GM21515 (cell line): ENCODE measurements around the gene CDK5.
"Not testable (repeated sequence)": the region's sequence is repeated elsewhere in the genome, so short reads cannot be mapped to it uniquely, and the experiment has no call there.

Source experiments
- ATAC-seq: cut with Tn5 transposase; IDR thresholded peaks from one replicate; pipeline ENCODE4 v1.9.1; 2021; ENCODE audit not compliant: unreplicated experiment

Gene CDK5

GRCh38 chr7:151017370-151017952 is 40.2 kb downstream of the CDK5 start:
- no peak for ATAC-seq

- no peak for ATAC-seq
Measured at GRCh38 chr7:151016942-151017341, 40.8 kb downstream of the CDK5 start.

DNA sequence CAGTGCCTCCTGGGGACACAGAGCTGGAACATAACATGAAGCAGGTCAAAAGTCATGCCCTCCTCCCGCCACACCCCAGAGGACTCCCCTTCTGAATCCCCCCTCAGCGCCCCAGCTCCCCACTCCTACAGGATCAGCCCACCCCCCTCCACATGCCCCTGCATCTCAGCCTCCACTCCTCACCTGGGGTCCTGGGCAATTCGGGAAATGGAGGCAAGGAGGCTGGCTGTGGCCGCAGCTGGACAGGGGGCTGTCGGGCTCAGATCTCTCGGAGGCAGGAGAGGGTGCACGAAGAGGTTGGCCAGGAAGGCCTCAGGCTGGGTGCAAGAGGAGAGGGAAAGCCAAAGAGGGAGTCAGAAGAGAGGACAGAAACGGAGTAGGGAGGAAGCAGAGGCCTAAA is 41.2 kb downstream of the CDK5 start:
- ATAC-seq: no peak

- no peak for ATAC-seq
Measured at GRCh38 chr7:151015967-151016366, 41.7 kb downstream of the CDK5 start.

DNA sequence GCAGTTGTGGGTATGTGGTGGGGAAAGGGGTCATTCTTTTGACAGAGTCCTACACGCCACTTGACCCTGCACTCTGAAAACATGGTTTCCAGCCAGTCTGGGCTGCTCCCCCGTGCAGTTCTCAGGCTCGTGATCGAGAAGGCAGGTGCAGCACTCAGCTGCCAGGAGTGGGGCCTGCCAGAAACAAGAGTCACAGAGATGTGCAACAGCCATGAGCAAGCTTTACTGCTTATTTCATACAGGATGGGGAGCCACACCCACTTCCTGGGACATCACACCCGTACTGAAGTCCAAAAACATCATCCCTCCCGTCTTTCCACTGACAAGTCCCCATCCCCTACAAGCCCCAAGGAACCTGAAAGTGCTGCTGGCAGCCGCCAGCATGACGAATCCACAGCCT is 42.7 kb downstream of the CDK5 start:
- no peak for ATAC-seq

- no peak for ATAC-seq
Measured at GRCh38 chr7:151013733-151014497, 43.8 kb downstream of the CDK5 start.

- no peak for ATAC-seq
Measured at GRCh38 chr7:151013356-151013732, 44.4 kb downstream of the CDK5 start.

GRCh38 chr7:151012911-151013347 is 44.8 kb downstream of the CDK5 start:
- no peak for ATAC-seq

GRCh38 chr7:151012031-151012692 is 45.5 kb downstream of the CDK5 start:
- no peak for ATAC-seq

- ATAC-seq: not testable (repeated sequence)
Measured at GRCh38 chr7:151011616-151012015, 46.1 kb downstream of the CDK5 start.

DNA sequence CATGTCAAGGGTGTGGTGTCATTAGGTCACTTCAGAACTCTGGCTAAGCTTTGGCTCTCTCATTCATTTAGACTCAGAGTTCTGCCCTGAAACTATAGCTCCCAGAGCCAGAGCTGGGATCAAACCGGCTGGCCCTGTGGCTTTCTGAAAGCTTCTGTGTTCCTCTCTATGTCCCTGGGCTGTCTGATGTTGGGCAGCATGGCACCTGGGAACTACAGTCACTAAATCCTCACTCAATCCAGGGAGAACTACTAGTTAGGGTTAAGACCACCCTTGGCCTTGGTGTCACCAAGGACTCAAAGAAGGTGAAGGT is 46.6 kb downstream of the CDK5 start:
- ATAC-seq: no peak

GRCh38 chr7:151010307-151011096 is 47.2 kb downstream of the CDK5 start:
- no peak for ATAC-seq

DNA sequence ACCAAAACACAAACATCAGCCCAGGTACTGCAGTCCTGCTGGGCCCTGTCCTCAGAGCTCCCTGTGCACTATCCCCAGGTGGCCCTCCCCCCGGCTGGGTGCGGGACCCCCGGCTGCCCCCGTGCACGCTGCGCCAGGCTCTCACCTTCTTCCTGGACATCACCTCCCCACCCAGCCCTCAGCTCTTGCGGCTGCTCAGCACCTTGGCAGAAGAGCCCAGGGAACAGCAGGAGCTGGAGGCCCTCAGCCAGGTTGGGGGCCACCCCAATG is 47.7 kb downstream of the CDK5 start:
- ATAC-seq: no peak

- ATAC-seq: no peak
Measured at GRCh38 chr7:151009327-151010036, 48.2 kb downstream of the CDK5 start.

GRCh38 chr7:151008511-151009323 is 49.0 kb downstream of the CDK5 start:
- ATAC-seq: no peak

DNA sequence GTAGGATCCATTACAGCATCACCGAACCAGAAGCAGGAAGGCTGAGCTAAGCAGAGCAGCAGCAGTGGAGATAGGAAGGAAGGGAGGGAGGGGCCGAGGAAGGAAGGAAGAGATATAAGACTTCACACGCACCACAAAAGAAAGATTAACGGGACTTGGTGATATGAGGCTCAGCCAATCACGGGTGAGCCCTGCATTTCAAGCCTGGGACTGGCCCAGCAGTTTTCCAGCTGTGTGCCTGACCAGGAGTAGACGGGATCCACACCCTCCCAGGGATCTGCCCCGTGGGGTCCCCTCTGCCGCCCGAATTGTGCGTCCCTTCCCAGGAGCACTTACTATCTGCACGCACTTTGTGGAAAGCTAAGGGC is 49.6 kb downstream of the CDK5 start:
- no peak for ATAC-seq

DNA sequence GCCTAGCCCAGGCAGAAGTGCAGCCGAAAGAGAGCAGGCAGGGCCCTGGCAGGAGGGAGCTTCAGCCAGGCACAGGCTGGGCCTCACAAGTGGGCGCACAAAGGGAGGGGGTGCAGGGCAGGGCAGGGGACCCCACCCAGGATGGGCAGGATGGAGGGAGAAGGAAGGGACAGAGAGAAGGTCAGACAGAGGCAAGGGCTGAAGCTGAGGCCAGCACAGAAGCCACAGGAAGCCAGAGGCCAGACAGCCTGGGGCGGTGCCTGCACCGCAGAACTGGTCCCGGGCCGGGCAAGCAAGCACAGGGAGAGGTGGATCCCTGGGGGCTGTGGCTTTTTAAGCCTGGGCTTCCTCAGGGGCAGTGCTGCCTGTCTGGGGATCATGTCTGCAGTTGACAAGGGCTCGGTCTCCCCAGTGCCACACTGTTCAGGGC is 50.2 kb downstream of the CDK5 start:
- no peak for ATAC-seq

DNA sequence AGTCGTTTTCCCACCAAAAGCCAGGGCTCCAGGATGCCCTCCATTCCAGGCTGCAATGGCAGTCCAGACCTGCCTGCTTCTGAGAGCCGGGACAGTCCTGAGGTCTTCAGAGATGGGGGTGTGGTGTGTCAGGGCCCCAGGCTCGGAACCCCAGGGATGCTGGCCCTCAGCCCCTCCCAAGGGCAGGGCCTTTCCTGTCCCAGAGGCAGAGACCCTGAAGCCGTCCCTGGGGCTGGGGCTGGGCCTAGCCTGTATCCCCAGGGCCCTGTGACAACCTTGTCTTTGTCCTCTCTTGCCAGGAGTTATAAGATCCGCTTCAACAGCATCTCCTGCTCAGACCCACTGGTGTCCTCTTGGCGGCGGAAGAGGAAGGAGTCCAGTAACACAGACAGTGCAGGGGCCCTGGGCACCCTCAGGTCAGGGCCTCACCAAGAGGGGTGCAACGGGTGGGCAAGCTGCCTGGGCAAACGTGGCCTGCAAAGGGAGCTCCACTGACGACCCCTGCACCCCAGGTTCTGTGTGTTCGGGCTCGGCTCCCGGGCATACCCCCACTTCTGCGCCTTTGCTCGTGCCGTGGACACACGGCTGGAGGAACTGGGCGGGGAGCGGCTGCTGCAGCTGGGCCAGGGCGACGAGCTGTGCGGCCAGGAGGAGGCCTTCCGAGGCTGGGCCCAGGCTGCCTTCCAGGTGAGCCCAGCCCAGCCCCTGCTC is 51.0 kb downstream of the CDK5 start:
- no peak for ATAC-seq

DNA sequence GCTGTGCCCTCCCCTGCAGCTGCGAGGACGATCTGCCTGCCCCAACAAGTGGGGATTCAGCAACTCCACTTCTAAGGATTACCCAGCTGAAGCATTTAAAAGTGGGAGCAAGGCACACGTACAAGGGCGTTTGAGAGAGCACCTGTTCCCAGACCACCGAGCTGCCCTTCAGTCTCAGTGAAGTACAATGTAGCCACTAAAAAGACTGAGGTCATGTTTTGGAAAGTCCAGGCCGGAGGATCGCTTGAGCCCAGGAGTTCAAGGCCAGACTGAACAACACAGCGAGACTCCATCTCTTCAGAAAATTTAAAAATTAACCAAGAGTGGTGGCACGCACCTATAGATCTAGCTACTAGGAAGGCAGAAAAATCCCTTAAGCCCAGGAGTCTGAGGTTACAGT is 52.1 kb downstream of the CDK5 start:
- ATAC-seq: no peak
